Gastrocnemius medialis (tissue), 4 donors: Measurements from ENCODE around the gene RAP2A.

Source experiments
- POLR2A ChIP-seq, 2 donors: fragments of 450-650 bp; IDR thresholded peaks; one replicate each; pipeline ENCODE4 v1.6.1; 2017; ENCODE audit warnings: antibody characterized with exemption in 2 of 2, mild to moderate bottlenecking in 2 of 2, moderate library complexity in 2 of 2
- TF ChIP-seq, protein P1 (sequence below), 5 experiments: fragments of 450-650 bp in 3 of 5; fragments of 200-600 bp in 2 of 5; sonication (generic) in 2 of 5; IDR thresholded peaks in 4 of 5; conservative IDR thresholded peaks in 1 of 5; 1 replicate in 4 of 5; 2 replicates in 1 of 5; pipeline ENCODE4 v1.5.1; 2016 to 2019; ENCODE audit warnings: antibody characterized with exemption in 5 of 5, mild to moderate bottlenecking in 3 of 5, moderate library complexity in 3 of 5

DNA sequence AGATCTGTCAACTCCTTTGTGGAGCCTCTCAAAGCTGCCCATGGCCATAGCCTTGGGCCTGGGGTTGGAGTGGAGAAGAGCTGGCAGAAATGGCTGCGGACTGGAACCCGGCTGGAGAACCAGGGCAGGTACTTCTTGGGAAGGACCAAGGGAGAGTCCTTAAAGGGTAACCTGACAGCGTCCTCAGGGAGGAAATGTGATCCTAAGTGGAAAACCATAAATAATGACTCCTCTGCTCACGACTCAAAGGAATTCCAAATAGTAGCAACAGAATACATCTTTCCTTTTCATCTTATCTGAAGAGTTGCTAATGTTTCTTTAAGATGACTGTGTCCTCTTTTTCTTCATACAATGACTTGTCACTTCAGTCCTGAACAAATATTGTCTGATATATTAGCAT, 41.0 kb downstream of the RAP2A start:
- TF ChIP-seq, protein P1, sequence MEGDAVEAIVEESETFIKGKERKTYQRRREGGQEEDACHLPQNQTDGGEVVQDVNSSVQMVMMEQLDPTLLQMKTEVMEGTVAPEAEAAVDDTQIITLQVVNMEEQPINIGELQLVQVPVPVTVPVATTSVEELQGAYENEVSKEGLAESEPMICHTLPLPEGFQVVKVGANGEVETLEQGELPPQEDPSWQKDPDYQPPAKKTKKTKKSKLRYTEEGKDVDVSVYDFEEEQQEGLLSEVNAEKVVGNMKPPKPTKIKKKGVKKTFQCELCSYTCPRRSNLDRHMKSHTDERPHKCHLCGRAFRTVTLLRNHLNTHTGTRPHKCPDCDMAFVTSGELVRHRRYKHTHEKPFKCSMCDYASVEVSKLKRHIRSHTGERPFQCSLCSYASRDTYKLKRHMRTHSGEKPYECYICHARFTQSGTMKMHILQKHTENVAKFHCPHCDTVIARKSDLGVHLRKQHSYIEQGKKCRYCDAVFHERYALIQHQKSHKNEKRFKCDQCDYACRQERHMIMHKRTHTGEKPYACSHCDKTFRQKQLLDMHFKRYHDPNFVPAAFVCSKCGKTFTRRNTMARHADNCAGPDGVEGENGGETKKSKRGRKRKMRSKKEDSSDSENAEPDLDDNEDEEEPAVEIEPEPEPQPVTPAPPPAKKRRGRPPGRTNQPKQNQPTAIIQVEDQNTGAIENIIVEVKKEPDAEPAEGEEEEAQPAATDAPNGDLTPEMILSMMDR (IDR thresholded peaks at IDR 0.05 in 4 of 5, conservative IDR thresholded peaks at IDR 0.05 in 1 of 5) = no peak
- TF ChIP-seq POLR2A (IDR thresholded peaks at IDR 0.05) = no peak
